RPMI7951 (cell line): ENCODE measurements around the gene HOXA6. TPM values are rescaled to one million over a fixed set of nuclear protein-coding genes. Genes with fewer than 3 reads are reported as not detected.

ENCODE experiments used
- DNase-seq: peaks from one replicate; pipeline ENCODE4 v3.0.0-alpha.2; 2012; ENCODE audit warnings: low read depth
- total RNA-seq: library from RNA; depleted of rRNA; stranded (reverse); fragments of >200 nt; shearing (Covaris generic); gene quantifications from 2 replicates; pipeline ENCODE4 v1.2.3, GENCODE V29; 2014

HOXA6 gene
- total RNA-seq, 1 experiment from 2014 or later: 1.8 TPM

DNA sequence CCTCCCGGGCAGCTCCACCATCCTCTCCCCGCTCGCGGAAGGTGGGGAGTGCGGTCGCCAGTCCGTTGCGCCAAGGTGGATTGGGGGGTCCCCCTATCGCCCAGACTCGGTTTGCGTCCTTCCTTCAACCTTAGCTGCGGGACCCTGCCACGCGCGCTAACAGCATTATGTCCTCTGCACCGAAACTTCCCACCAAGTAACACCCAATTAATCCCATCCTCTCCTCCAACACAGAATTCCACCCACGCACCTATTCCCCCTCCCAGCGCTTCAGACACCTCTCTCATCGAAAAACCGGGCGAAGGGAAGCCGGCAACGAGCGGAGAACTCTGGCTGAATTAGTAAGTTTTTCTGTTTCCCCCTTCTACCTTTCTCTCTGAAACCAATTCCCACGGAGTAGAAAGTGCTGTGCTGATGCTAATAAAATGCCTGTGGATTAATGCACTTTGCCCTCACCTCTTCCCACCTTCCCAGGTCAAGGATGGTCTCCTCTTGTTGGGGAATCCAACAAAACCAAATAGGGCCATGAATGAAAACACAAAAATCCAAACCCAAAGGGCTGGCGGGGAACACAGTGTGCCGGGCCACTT lies 3.9 kb upstream of the HOXA6 start:
- no peak for DNase-seq

- peak; percentile 89 for DNase-seq
Observed at GRCh38 chr7:27150568-27151340, 3.2 kb upstream of the HOXA6 start.

- no peak for DNase-seq
Observed at GRCh38 chr7:27149842-27150567, 2.4 kb upstream of the HOXA6 start.

GRCh38 chr7:27148756-27149641 lies 1.4 kb upstream of the HOXA6 start:
- peak; percentile 53 for DNase-seq

DNA sequence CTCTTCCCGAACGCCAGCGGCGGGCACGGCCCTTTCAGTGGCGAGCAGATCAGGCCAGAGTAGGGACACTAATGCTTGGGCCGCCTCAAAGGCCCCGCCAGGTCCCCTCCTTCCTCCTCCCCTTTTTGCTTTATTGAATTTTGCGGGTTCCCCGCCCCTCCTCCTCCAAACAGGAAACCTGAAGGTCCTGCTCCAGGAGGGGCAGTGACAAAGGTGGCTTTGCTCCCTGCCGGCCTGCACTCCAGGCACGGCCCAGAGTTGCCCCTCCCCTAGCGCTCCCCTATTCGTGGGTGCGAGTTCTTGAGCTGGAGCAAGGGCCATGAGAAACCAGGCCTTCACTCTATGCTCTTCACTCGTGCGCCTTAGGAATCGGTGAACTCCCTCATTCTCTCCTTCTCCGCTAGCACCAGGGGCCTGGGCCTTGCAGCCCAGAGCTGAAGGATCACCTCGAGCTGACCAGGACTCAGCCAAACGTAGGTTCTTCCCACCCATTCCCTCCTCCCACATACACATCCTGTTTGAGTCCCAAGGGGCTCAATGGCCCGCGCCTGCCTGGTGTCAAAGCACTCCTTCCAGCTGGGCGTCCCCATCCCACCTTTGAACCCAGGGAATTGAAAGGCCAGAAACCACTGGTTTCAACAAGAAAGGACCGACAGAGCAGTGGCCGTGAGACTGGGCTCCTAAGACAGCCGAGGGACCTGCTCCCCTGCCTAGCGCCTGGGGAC lies 619 bp upstream of the HOXA6 start:
- no peak for DNase-seq

GRCh38 chr7:27146491-27147198 lies 929 bp downstream of the HOXA6 start:
- DNase-seq: no peak

- no peak for DNase-seq
Observed at GRCh38 chr7:27145914-27146412, 1.6 kb downstream of the HOXA6 start.

DNA sequence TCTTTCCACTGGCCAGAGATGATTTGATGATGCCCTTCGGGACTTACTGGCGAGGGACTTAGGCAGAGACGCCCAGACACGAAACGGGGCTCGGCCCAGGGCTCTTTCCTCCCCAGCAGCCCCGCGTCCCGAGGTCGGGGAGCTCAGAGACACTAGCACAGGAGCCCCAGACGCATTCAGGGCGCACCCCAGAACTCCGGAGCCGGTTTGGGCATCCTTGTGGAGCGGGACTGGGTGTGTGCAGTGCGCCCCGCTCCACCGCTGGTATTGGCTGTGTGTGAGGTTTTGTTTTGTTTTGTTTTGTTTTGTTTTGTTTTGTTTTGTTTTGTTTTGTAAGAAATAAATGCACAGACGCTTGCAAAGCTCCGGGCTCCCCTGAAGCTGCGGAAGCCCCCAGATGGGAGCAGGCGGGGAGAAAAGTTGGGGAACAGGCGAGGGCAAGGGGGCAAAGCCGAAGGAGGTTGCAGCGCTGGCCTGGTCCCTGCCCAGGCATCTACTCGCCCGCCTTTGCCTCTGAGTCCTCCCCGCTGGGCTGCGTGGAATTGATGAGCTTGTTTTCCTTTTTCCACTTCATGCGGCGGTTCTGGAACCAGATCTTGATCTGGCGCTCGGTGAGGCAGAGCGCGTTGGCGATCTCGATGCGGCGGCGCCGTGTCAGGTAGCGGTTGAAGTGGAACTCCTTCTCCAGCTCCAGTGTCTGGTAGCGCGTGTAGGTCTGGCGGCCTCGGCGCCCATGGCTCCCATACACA lies 2.2 kb downstream of the HOXA6 start:
- DNase-seq: no peak

DNA sequence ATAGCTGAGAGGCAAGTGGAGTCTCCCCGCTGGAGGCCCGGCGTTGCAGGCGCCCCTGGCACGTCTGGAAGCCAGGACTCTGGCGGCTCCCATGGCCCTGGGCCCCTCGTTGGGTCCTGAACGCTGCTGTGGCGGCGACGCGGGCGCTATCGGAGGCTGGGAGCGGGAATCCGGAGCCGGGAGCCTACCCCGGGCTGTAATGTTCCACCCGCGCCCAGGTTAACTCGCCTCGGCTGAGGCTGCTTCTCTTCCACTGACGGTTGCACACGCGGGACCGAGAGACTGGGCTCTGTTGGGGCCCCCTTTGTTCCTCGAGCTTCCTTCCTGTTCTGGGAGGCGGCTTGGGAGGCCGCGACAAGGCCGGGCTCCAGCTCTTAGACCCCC lies 2.8 kb downstream of the HOXA6 start:
- DNase-seq: no peak

- DNase-seq: no peak
Observed at GRCh38 chr7:27143950-27144780, 3.4 kb downstream of the HOXA6 start.

DNA sequence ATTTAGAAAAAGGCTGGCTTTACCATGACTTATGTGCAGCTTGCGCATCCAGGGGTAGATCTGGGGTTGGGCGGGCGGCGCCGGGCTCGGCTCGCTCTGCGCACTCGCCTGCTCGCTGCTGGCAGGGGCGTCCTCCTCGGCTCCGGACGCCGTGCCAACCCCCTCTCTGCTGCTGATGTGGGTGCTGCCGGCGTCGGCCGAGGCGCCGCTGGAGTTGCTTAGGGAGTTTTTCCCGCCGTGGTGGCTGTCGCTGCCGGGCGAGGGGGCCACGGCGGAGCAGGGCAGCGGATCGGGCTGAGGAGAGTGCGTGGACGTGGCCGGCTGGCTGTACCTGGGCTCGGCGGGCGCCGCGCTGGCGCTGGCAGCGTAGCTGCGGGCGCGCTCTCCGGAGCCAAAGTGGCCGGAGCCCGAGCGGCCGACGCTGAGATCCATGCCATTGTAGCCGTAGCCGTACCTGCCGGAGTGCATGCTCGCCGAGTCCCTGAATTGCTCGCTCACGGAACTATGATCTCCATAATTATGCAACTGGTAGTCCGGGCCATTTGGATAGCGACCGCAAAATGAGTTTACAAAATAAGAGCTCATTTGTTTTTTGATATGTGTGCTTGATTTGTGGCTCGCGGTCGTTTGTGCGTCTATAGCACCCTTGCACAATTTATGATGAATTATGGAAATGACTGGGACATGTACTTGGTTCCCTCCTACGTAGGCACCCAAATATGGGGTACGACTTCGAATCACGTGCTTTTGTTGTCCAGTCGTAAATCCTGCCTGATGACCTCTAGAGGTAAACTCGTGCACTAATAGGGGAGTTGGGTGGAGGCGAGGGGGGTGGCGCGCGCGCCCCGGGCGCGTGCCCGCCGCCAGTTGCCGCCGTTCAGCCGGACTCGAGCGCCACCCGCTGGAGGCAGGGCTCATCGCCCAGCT lies 4.3 kb downstream of the HOXA6 start, which contains the start of gene HOXA5:
Gene HOXA5, minus strand, starts transcription at position 659 of the 927 bp plus-strand sequence. Its CDS starts 74 bp downstream, at position 585.
- DNase-seq: peak; percentile 92

GRCh38 chr7:27142580-27143022 lies 5.0 kb downstream of the HOXA6 start:
- DNase-seq: no peak

- DNase-seq: no peak
Observed at GRCh38 chr7:27141923-27142579, 5.5 kb downstream of the HOXA6 start.

GRCh38 chr7:27141137-27141922 lies 6.2 kb downstream of the HOXA6 start:
- no peak for DNase-seq

DNA sequence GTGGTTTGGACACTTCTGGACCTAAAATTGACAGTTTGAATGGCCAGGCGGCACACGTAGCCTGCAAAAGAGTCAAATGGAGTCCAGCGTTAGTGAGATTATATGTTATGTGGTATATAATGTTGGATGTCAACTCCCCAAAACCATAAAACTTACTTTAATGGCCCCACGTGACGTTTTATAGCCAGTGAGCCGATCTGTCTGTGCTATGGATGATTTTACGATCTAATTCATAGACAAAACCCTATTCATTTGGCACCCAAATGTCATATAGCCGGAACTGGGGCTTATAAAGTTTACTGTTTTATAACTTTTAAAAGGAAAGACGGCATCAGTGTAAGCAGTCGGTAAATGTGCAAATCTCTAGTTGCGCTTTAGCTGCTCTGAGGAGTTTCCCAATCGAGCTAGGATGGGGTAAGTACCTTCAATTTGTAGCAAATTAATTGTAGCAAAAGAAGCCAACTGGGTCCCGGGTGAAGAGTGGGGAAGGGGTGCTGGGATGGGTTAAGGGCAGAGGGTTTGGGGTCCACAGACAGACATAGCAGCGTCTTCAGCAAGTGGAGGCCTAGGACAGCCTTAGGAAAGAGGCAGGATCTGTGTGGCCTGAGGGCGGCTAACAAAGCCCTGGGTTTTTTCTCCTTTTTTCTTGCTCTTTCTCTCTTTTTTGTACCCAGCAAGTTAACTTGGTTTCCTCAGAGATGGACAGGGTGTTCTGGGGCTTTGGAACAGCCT lies 7.3 kb downstream of the HOXA6 start:
- DNase-seq: no peak
